GM13976 (cell line): ENCODE data around the gene TM7SF2.
A peak's percentile ranks its signal among the peaks of the same experiment; 100 is the strongest.
"Not testable (repeated sequence)": the region's sequence is repeated elsewhere in the genome, so short reads cannot be mapped to it uniquely, and the experiment has no call there.

ENCODE experiments used
- DNase-seq: peaks from one replicate; pipeline ENCODE4 v3.0.0; 2012; ENCODE audit warnings: low spot score
- in situ Hi-C: fragments of 300-500 bp; cut with MboI; formaldehyde crosslinking; loops from one replicate; pipeline ENCODE4 v1.12.0; 2022; ENCODE audit warnings: low sequenced_read_pairs, mixed read lengths, inconsistent platforms; ENCODE audit not compliant: unreplicated experiment
- TF ChIP-seq, protein P1 (sequence below): IDR thresholded peaks from 2 replicates; pipeline ENCODE4 v1.5.1; 2012; ENCODE audit warnings: borderline replicate concordance, mild to moderate bottlenecking; ENCODE audit not compliant: insufficient read depth; ENCODE audit errors: extremely low read depth, missing control alignments, control extremely low read depth

Gene TM7SF2

DNA sequence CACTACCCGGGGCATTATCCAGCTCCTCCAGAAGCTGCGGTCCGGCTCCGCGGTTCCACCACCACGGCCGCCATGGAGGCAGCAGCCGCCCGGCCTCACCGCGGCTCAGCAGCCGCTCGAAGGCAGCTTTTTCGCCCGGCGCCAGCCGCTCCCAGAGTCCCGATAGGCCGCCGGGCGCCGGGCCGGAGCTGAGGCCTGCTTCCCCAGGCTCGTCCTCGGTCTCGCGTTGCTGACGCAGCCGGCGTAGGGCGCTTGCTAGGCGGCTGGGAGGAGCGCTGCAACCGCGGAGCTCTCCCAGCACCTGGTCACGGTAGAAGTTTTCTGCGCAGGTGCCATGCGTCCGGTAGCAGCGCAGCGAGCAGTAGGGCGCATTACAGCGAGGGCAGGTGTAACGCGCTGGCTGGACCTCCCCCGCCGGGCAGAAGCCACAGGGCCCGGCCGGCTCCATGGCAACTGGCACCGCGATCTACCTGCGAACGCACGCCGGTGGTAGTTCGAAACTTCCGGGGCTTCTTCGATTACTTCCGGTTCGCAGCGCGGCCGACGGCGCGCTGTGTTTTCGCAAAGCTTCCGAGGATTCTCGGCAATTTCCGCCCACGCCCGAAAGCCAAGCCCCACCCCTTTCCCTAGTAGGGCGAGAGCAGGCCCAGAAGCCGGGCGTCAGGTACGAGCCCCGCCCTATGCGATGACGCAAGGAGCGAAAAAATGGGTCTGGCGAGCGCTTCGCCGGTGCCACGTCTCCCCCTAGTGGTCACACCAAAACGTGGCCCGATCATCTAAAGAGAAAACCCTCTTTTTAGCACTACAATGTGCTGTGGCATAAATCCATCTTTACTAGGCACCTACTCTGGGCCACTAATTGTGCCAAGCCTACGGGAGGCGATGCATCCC lies 5.8 kb downstream of the TM7SF2 start, which contains the start of gene ZNHIT2:
Gene ZNHIT2 (minus strand): TSS at position 496 of the 891 bp plus-strand sequence. CDS start 48 bp downstream, at position 448.
- TF ChIP-seq, protein P1, sequence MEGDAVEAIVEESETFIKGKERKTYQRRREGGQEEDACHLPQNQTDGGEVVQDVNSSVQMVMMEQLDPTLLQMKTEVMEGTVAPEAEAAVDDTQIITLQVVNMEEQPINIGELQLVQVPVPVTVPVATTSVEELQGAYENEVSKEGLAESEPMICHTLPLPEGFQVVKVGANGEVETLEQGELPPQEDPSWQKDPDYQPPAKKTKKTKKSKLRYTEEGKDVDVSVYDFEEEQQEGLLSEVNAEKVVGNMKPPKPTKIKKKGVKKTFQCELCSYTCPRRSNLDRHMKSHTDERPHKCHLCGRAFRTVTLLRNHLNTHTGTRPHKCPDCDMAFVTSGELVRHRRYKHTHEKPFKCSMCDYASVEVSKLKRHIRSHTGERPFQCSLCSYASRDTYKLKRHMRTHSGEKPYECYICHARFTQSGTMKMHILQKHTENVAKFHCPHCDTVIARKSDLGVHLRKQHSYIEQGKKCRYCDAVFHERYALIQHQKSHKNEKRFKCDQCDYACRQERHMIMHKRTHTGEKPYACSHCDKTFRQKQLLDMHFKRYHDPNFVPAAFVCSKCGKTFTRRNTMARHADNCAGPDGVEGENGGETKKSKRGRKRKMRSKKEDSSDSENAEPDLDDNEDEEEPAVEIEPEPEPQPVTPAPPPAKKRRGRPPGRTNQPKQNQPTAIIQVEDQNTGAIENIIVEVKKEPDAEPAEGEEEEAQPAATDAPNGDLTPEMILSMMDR = peak; percentile 68
- in situ Hi-C loops = no loop called here
- peak; percentile 96 for DNase-seq

DNA sequence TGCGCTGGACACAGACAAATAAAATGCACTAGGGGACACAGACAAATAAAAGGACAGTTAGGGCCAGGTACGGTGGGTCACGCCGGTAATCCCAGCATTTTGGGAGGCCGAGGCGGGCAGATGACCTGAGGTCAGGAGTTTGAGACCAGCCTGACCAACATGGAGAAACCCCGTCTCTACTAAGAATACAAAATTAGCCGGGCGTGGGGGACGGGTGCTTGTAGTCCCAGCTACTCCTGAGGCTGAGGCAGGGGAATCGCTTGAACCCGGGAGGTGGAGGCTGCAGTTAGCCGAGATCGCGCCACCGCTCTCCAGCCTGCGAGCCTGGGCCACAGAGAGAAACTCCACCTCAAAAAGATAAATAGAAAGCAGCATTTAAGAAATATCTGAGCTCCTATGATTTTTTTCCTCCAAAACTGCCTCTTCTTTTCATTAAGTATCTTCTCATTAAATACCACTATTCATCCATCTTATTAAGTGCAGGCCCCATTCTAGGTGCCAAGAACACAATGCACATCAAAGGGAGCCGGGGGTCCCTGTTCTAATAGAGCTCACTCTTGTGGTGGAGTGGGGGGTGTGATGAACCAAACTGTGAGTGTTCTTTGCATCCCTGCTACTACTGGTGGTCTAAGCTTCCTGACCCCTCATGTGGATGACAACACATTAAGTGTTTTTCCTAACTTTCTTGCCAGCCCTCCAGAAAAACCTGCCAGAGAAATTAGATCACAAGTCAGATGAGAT lies 6.6 kb downstream of the TM7SF2 start:
- TF ChIP-seq, protein P1 = no peak
- no peak for DNase-seq
- in situ Hi-C loops = no loop called here

DNA sequence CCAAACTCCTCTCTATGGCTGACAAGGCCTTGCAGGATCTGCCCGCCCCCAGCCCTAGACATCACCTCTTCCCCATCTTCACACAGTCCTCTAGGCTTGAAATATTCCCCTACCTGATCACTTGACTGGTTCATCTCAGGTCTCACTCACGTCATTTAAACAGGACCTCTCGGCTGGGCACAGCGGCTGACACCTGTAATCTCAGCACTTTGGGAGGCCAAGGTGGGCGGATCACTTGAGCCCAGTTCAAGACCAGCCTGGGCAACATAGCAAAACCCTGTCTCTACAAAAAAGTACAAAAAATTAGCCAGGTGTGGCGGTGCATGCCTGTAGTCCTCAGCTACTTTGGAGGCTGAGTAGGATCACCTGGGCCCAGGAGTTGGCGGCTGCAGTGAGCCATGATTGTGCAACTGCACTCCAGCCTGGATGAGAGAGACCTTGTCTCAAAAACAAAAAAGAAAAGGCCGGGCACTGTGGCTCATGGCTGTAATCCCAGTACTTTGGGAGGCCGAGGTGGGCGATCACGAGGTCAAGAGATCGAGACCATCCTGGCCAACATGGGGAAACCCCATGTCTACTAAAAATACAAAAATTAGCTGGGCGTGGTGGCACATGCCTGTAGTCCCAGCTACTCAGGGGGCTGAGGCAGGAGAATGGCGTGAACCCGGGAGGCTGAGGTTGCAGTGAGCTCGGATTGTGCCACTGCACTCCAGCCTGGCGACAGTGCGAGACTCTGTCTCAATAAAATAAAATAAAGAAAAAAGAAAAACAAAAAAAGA lies 7.4 kb downstream of the TM7SF2 start:
- in situ Hi-C loops, DNase-seq: not testable (repeated sequence)

DNA sequence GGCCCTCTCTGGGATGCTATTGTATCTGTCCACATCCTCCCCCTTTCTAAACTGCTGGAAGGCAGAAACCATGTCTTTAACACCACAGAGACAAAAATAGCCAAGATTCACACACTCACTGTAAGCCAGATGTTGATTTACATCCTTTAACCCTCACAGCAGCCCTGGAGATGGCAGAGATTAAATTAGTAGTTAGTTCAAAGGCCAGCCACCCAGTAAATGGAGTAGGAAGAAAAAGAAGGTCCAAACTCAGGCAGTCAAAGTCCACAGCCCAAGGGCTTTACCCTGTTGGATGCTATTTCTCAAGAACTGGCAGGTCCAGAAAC lies 8.0 kb downstream of the TM7SF2 start:
- in situ Hi-C loops = no loop called here
- DNase-seq = no peak
- TF ChIP-seq, protein P1 = no peak

DNA sequence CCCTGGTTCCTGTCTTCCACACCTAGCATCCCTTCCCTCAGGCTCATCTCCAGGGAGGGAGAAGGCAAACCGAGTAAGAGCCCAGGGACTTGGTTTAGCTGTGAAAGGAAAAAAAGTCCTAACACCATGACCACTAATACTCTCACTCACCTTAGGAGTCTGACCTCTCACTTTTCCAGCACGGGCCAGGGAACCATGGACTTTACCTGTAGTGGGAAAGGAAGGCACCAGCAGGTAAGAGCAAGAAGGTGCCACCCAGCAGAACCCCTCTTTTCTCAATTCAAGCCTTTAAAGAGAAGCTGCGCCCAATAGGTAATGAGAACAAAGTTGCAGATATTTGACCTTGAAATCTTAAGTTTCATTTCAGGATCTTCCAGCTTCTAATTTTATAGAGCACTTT lies 9.2 kb downstream of the TM7SF2 start:
- in situ Hi-C loops = no loop called here
- DNase-seq = no peak
- TF ChIP-seq, protein P1 = no peak

DNA sequence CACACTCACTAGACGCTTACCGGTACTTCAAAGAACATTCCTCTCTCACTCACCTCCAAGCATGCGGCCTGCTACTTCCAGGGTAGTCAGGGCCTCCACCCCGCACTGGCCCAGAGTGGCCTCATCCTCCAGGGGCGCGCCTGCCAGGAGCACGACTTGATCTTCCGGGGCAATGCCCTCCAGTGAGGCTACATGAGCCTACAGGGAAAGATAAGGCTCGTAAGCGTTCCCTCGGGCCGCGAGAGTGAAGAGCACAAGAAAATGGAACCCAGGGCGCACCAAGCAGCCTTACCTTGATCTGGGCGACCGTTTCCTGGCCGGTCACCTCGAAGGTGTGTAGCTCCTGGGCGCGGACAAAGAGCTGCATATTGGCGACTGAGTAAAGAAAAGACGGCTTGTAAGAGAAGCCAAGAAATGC lies 9.8 kb downstream of the TM7SF2 start:
- no peak for DNase-seq
- TF ChIP-seq, protein P1 = no peak
- in situ Hi-C loops = no loop called here
